Measurements from ENCODE around the gene DDR2. TPM values are rescaled to one million over a fixed set of nuclear protein-coding genes. Genes with fewer than 3 reads are reported as not detected.
A peak's percentile ranks its signal among the peaks of the same experiment; 100 is the strongest.

The DDR2 gene
- total and polyA plus RNA-seq, 8 donors = 1.4 to 14.6 (median 3.3) TPM

GRCh38 chr1:162609306-162609705 lies 23.0 kb upstream of the DDR2 start:
- H3K4me1 ChIP-seq = peaks cover 3 to 13% (median 8%) of the 10 kb centered on the region in 3 donors
- TF ChIP-seq CTCF (IDR thresholded peaks at IDR 0.05) = no peak
- H3K27ac ChIP-seq = no peak overlapping the region
- intact Hi-C loops (cut with DNase I) = no loop called here
- 90 to 100% methylated on average over 2 of the region's 2 CpGs for WGBS, 2 donors
- FAIRE-seq = no peak
- H3K27me3 ChIP-seq = no peaks in the 10 kb centered on the region
- H3K36me3 ChIP-seq = no peaks in the 10 kb centered on the region
- H3K9me3 ChIP-seq = no peaks in the 10 kb centered on the region
- no peak for DNase-seq
- ATAC-seq = no peak
- H3K4me3 ChIP-seq = no peak overlapping the region

DNA sequence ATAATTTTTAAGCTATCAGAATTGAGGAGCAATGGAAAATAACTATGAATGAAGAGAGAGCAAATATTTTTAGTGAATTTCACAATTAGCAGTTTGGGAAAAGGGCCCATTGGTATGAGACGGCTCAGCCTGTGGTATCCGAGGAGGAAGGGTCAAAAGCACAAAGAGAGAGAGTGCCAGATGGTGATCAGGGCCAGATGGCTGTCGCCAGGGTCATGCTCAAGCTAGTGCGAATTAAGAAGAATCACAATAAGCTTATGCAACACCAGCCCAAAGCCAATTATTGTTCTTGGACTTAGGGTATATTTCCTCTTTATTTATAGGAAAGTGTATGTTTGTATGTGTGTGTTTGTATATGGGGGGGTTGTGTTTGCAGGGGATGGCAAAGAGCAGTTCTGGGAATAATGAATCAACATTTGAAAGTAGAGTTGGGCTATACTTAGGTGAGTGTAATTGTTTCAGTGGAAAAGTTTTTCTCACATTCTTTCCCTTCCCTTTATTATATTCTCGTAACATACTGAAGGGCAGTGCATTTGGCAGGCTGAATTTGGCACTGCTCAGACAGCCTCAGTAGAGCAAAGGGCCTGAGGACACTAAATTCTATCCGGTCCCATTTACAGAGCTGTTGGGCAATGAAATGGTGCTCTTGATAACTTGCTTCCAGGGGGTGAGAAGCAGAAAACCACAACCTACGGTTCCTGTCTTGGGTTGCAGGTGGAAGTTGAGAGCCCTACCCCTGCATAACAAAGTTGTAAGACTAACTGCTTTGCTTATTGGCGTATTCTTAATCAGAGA lies 19.5 kb upstream of the DDR2 start:
- intact Hi-C loops (cut with DNase I) = no loop called here
- peak in 2 of 6 donors; percentile 34 to 45 for DNase-seq
- no peak for FAIRE-seq
- 35 to 40% methylated on average over 8 of the region's 8 CpGs for WGBS, 2 donors
- Histone ChIP-seq H3K36me3 (no peaks in the 10 kb centered on the region), H3K27me3 (no peaks in the 10 kb centered on the region), H3K4me1 (peaks cover 3 to 13% (median 8%) of the 10 kb centered on the region in 3 donors), H3K4me3 (no peak overlapping the region), H3K9me3 (no peaks in the 10 kb centered on the region), H3K27ac (peak overlapping the region in 1 of 4 donors; percentile 70)
- no peak for TF ChIP-seq CTCF (IDR thresholded peaks at IDR 0.05)
- ATAC-seq = peak; percentile 57 to 80 (median 75)

DNA sequence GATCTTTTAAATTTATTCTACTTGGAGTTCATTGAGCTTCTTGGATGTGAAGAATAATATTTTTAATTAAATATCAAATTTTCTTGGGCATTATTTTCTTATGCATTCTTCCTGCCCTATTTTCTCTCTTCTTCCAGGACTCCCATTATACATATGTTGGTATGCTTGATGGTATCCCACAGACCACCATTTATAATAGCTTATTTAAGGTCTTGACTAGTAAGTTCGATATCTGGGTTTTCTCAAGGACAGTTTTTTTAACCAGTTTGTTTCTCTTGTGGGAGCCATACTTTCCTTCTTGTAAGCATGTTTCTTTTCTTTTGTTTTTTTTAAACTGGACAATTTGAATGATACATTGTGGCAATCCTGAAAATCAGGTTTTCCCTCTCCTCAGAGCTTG lies 15.4 kb upstream of the DDR2 start:
- no peak for TF ChIP-seq CTCF (IDR thresholded peaks at IDR 0.05)
- H3K4me1 ChIP-seq = peaks cover 3 to 13% (median 8%) of the 10 kb centered on the region in 3 donors
- no peak for DNase-seq
- WGBS, 2 donors = 56 to 69% methylated on average over 1 of the region's 1 CpG
- no peak for FAIRE-seq
- no peaks in the 10 kb centered on the region for H3K9me3 ChIP-seq
- H3K36me3 ChIP-seq = no peaks in the 10 kb centered on the region
- no peak overlapping the region for H3K27ac ChIP-seq
- intact Hi-C loops (cut with DNase I) = no loop called here
- no peaks in the 10 kb centered on the region for H3K27me3 ChIP-seq
- no peak overlapping the region for H3K4me3 ChIP-seq
- no peak for ATAC-seq

- peaks cover 1 to 10% (median 8%) of the 10 kb centered on the region in 3 donors for H3K4me1 ChIP-seq
- 85 to 98% methylated on average over 1 of the region's 1 CpG for WGBS, 2 donors
- no peaks in the 10 kb centered on the region for H3K36me3 ChIP-seq
- no peaks in the 10 kb centered on the region for H3K27me3 ChIP-seq
- intact Hi-C loops (cut with DNase I) = no loop called here
- no peak for TF ChIP-seq CTCF (IDR thresholded peaks at IDR 0.05)
- DNase-seq (no peak), FAIRE-seq (no peak), ATAC-seq (no peak)
- no peaks in the 10 kb centered on the region for H3K9me3 ChIP-seq
- no peak overlapping the region for H3K4me3 ChIP-seq
- no peak overlapping the region for H3K27ac ChIP-seq
Observed at GRCh38 chr1:162617513-162617912, 14.8 kb upstream of the DDR2 start.

GRCh38 chr1:162619076-162619475 lies 13.2 kb upstream of the DDR2 start:
- Histone ChIP-seq H3K4me3 (no peak overlapping the region), H3K36me3 (no peaks in the 10 kb centered on the region), H3K9me3 (no peaks in the 10 kb centered on the region), H3K4me1 (no peaks in the 10 kb centered on the region), H3K27ac (no peak overlapping the region), H3K27me3 (no peaks in the 10 kb centered on the region)
- WGBS, 2 donors = 73 to 80% methylated on average over 3 of the region's 3 CpGs
- DNase-seq = no peak
- intact Hi-C loops (cut with DNase I) = no loop called here
- TF ChIP-seq CTCF (IDR thresholded peaks at IDR 0.05) = no peak
- no peak for ATAC-seq
- FAIRE-seq = no peak

Measured in pancreas (tissue), 10 donors.